Dermis microvascular lymphatic vessel endothelial cell (primary cell): ENCODE measurements around the gene PALS2. TPM values are rescaled to one million over a fixed set of nuclear protein-coding genes. Genes with fewer than 3 reads are reported as not detected.

Source experiments
- DNase-seq, 2 donors: peaks; one replicate each; pipeline versions ENCODE4 v3.0.0 to v3.0.0-alpha.2; 2010; ENCODE audit warnings: low read depth in 2 of 2
- total RNA-seq: library from RNA; depleted of rRNA; stranded (reverse); fragments of >200 nt; gene quantifications from 2 replicates; pipeline ENCODE4 v1.2.1, GENCODE V29; 2014

The PALS2 gene
- 10.6 and 11.4 TPM in 2 replicates for total RNA-seq

- DNase-seq = peak; percentile 25 to 78
Observed at GRCh38 chr7:24572997-24573553, at the start of gene PALS2. PALS2 (plus strand) TSS chr7:24573452; CDS start chr7:24623668, 50,216 bp downstream.

DNA sequence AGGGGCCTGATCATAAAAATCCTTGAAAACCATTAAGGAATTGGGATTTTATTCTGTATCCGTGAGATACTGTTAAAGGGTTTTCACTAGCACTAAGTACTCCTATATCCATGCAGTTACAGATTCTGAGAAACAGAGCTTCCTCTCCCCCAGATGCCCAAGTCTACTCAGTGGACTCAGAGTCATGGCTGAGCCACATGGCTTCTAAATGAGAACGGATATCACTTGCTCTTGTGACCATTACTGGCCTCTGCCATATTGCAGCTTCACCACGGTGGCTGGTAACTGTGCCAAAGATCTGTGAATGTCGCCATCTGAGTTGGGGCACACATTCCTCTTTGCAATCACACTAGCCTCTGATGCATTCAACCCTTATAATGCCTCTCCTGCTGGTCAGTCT, 42.0 kb upstream of the PALS2 start:
- no peak for DNase-seq

DNA sequence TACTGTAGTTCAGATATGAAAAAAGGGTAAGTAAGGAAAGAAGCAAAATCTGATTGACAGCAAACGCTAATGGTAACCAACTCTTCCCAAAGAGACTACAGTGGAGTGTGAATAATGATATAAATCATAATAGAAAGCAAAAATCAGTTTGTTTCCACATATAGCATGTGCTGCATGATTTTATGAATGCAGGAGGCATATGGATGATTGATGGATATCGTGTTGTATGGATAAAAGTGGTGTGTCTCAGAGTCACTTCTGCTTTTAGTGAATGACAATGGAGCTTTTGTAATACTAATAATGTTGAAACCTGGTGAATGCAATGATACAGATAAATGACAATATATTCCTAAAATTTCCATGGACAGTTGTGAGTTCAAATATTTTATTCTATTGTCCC, 36.6 kb upstream of the PALS2 start:
- DNase-seq = no peak

DNA sequence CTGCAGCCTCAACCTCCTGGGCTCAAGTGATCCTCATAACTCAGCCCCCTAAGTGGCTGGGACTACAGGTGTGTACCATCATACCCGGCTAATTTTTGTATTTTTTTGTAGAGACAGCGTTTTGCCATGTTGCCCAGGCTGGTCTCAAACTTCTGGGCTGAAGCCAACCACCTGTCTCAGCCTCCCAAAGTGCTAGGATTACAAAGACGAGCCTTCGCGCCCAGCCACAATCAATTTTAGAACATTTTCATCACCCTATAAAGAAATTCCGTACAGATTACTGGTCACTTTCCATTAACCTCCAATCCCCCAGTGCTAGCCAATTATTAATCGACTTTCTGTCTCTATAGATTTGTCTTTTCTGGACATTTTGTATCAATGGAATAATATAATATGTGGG, 32.3 kb upstream of the PALS2 start:
- DNase-seq = no peak

DNA sequence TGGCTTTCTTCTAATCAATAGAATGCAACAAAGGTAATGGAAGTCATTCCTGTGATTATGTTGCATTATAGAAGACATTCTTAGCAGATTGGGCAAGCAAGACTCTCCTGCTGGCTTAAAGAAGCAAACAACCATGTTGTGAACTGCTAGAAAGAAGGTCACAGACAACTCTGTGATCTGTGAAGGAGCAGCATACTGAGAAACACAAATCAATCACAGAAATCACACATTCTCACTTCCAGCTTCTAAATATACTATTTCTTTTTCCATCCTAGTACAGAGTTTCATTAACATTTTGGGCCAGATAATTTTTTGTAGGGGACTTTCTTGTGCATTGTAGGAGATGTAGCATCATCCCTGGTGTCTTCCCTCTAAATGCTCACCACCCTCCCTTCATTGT, 28.0 kb upstream of the PALS2 start:
- DNase-seq = no peak

GRCh38 chr7:24548390-24548789, 24.9 kb upstream of the PALS2 start:
- no peak for DNase-seq

- DNase-seq = no peak
Observed at GRCh38 chr7:24549991-24550390, 23.3 kb upstream of the PALS2 start.

GRCh38 chr7:24555184-24555583, 18.1 kb upstream of the PALS2 start:
- DNase-seq = no peak

- no peak for DNase-seq
Observed at GRCh38 chr7:24555719-24556118, 17.5 kb upstream of the PALS2 start.

- no peak for DNase-seq
Observed at GRCh38 chr7:24560772-24561171, 12.5 kb upstream of the PALS2 start.

- DNase-seq = no peak
Observed at GRCh38 chr7:24566274-24566673, 7.0 kb upstream of the PALS2 start.

- DNase-seq = no peak
Observed at GRCh38 chr7:24570983-24571382, 2.3 kb upstream of the PALS2 start.

DNA sequence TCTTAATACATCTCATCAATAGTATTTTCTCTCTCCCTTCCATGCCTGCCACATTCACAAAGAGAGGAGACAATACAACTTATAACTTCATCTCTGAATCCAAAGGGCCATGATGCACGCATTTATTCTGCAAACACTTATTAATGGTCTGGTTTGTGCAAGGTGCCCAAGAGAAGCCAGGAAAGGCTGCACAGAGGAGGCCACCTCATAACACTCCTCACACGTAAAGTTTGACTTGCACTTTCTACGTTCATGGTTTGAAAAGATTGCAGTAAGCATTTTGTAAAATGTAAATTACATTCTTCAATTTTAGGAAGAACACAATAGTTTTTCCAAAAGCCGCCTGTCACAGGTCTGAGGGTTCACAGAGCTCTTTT, 1.2 kb upstream of the PALS2 start:
- no peak for DNase-seq

- peak; percentile 30 to 57 for DNase-seq
Observed at GRCh38 chr7:24572393-24572996, 757 bp upstream of the PALS2 start.

DNA sequence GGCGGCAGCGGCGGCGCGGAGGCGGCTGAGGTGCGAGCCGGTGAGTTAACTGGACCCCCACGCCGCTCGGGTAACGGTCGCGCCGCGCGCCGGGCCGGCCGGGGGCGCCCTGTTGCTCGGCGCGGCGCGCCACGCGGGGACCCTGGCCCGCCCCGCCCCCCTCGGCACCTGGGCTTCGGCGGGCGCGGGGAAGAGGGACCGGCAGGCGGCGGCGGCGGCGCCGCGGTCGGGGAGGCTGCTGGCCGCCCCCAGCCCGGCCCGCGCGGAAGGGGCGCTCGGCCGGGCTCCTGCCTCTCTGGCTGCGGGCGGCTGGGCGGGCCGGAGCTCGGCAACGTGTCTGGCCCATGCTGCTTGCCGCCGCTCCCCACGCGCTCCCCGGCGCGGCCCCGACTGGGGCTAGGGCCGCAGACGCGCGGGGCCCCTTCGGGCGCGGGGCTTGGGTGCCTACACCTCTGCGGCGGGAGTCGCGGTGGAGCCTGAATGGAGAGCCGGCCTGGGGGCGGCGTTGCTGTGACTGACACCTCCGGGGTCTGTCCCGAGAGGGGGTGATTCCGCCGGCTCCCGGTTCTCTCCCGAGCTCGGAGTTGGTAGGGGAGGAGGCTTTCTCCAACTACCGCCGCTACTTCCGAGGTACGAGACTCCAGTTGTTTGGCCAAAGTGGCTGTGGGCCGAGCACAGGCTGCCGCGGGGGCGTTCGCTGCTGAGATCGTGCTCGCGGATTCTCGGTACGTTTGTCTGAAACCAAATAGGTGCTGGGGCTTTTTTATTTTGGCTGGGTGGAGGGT, 494 bp downstream of the PALS2 start:
- peak in 1 of 2 donors; percentile 59 for DNase-seq

DNA sequence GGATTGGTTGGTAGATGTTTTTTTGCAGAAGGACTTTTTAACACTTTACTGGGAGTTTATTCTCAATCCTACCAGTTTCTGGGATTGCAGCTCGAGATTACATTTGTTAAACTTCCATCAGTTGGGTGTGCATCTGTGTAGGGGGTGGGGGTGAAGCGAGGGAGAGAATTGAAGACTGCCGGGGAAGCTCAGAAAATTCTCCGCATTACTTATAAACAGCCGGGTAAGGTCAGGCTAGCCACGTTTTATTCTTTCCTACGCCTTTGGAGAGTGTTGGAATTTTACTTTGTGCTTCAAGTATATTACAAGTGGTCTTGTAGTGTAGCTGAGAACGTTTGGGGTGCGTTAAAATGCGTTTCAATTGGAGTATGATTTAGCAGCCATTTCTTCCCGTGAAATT, 1.1 kb downstream of the PALS2 start:
- DNase-seq = peak in 1 of 2 donors; percentile 12

DNA sequence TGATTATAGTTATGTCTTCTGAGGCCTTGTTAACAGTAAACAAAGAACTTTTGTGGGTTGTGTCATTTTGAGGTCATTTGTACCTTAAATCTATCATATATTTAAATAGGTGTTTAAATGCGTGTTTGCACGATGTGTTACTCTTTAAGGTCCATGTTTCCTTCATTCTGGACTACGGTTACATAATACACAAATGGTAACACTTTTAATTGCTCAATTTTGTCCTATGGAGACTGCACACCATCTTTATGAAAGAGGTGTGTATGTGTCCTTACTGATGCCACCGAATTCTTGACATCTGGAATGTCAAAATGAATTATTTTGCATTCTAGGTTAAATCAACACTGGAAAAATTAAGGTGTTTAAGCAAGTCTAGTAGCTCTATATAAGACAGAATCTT, 1.7 kb downstream of the PALS2 start:
- no peak for DNase-seq

GRCh38 chr7:24576171-24577025, 3.1 kb downstream of the PALS2 start:
- peak; percentile 44 to 77 for DNase-seq

DNA sequence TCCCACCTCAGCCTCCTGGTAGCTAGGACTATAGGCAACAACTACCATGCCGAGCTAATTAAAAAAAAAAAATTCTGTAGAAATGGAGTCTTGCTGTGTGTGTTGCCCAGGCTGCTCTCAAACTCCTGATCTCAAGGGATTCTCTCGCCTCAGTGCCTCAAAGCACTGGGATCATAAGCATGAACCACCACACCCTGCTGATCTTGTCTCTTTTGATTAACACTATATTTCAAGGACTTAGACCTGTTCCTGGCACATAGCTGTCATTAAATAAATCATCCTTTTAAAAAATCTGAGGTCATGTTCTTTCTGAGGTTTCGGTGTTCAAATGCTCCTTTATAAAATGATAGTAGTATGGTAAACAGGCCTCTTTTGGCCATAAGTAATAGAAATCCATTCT, 4.8 kb downstream of the PALS2 start:
- no peak for DNase-seq

DNA sequence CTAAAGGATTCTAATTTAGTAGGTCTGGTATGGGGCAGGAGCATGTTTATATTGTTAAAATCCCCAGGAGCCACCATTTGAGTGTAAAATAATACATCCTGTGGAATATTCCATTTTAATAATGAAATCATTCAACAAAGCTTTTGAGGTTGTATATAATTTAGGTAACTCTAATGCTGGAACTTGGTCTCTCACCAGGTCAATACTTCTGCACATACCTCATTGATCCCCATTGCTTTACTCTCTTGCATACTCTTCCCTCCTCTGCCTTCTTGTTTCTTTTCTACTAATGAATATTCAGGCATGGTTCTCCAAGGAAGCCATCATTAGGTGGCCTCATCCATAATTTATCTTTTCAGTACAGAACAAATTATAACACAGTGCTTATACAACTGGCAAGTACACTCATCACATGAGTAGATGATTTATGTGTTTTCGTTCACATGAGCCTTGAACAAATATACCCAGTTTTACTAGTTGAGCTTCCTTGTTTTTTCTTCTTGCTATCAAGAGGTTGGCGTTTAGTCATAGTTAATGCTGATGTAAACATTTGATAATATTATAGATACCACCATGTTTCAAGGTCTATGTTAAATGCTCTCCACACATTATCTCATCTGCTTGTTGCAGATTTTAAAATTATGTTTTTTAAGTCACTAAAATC, 7.2 kb downstream of the PALS2 start:
- peak in 1 of 2 donors; percentile 5 for DNase-seq

GRCh38 chr7:24582166-24582565, 8.9 kb downstream of the PALS2 start:
- no peak for DNase-seq
